ENCODE data around the gene LYST.
"Not testable (repeated sequence)": the region's sequence is repeated elsewhere in the genome, so short reads cannot be mapped to it uniquely, and the experiment has no call there.

LYST gene

GRCh38 chr1:235857756-235858155, 8.9 kb downstream of the LYST start:
- DNase-seq (ENCODE audit: low read depth): no peak

GRCh38 chr1:235855811-235856429, 10.8 kb downstream of the LYST start:
- no peak for DNase-seq (ENCODE audit: low read depth)

GRCh38 chr1:235854347-235854746, 12.4 kb downstream of the LYST start:
- DNase-seq (ENCODE audit: low read depth): no peak

- no peak for DNase-seq (ENCODE audit: low read depth)
These were observed 13.1 kb downstream of the LYST start for GRCh38 chr1:235853653-235854052.

GRCh38 chr1:235852887-235853286, 13.8 kb downstream of the LYST start:
- no peak for DNase-seq (ENCODE audit: low read depth)

GRCh38 chr1:235851939-235852338, 14.8 kb downstream of the LYST start:
- DNase-seq (ENCODE audit: low read depth): no peak

GRCh38 chr1:235848251-235848650, 18.5 kb downstream of the LYST start:
- DNase-seq (ENCODE audit: low read depth): not testable (repeated sequence)

GRCh38 chr1:235845656-235846107, 21.0 kb downstream of the LYST start:
- DNase-seq (ENCODE audit: low read depth): not testable (repeated sequence)

GRCh38 chr1:235844776-235845175, 21.9 kb downstream of the LYST start:
- DNase-seq (ENCODE audit: low read depth): no peak

- DNase-seq (ENCODE audit: low read depth): no peak
These were observed 23.2 kb downstream of the LYST start for GRCh38 chr1:235843461-235843961.

- no peak for DNase-seq (ENCODE audit: low read depth)
These were observed 24.7 kb downstream of the LYST start for GRCh38 chr1:235841938-235842545.

- DNase-seq (ENCODE audit: low read depth): no peak
These were observed 28.7 kb downstream of the LYST start for GRCh38 chr1:235838021-235838420.

GRCh38 chr1:235835226-235835625, 31.5 kb downstream of the LYST start:
- DNase-seq (ENCODE audit: low read depth): no peak

- DNase-seq (ENCODE audit: low read depth): no peak
These were observed 32.1 kb downstream of the LYST start for GRCh38 chr1:235834620-235835019.

- DNase-seq (ENCODE audit: low read depth): no peak
These were observed 34.7 kb downstream of the LYST start for GRCh38 chr1:235832011-235832410.

GRCh38 chr1:235831148-235831547, 35.6 kb downstream of the LYST start:
- peak; percentile 45 for DNase-seq (ENCODE audit: low read depth)

- DNase-seq (ENCODE audit: low read depth): no peak
These were observed 40.4 kb downstream of the LYST start for GRCh38 chr1:235826102-235826854.

GRCh38 chr1:235825229-235825628, 41.5 kb downstream of the LYST start:
- no peak for DNase-seq (ENCODE audit: low read depth)

GRCh38 chr1:235823684-235824083, 43.0 kb downstream of the LYST start:
- DNase-seq (ENCODE audit: low read depth): no peak

GRCh38 chr1:235822685-235823084, 44.0 kb downstream of the LYST start:
- DNase-seq (ENCODE audit: low read depth): no peak

GRCh38 chr1:235821361-235821981, 45.2 kb downstream of the LYST start:
- DNase-seq (ENCODE audit: low read depth): no peak

GRCh38 chr1:235820061-235820460, 46.6 kb downstream of the LYST start:
- DNase-seq (ENCODE audit: low read depth): no peak
